Measurements from ENCODE around the gene UMODL1.

- TF ChIP-seq CTCF (IDR thresholded peaks at IDR 0.05 in 8 of 11, conservative IDR thresholded peaks at IDR 0.05 in 3 of 11) (no peak), POLR2A (IDR thresholded peaks at IDR 0.05) (no peak)
Measured at GRCh38 chr21:42079008-42079938, 8.2 kb downstream of the UMODL1 start.
